ENCODE results near the gene LRGUK.

The LRGUK gene

GRCh38 chr7:134311807-134312206, 184.7 kb downstream of the LRGUK start:
- Histone ChIP-seq H3K79me2 (ENCODE audit: insufficient read depth, low read length) (peaks cover 33% of the 10 kb centered on the region), H3K9me3 (ENCODE audit: low read length) (no peaks in the 10 kb centered on the region), H3K9ac (ENCODE audit: low read length) (no peak overlapping the region), H3K4me1 (ENCODE audit: insufficient read depth, low read length, severe bottlenecking) (peaks cover 14% of the 10 kb centered on the region), H3K9me2 (ENCODE audit: low read depth, low read length) (no peaks in the 10 kb centered on the region), H3F3A (ENCODE audit: insufficient read depth, low read length) (no peaks in the 10 kb centered on the region), H3K27me3 (ENCODE audit: insufficient read depth, low read length) (no peaks in the 10 kb centered on the region), H3K27ac (ENCODE audit: low read depth, low read length, poor library complexity, severe bottlenecking) (no peak overlapping the region), H3K4me2 (ENCODE audit: low read length) (no peak overlapping the region), H3K36me3 (ENCODE audit: insufficient read depth, low read length) (peaks cover 54% of the 10 kb centered on the region), H4K20me1 (ENCODE audit: insufficient read depth, low read length) (no peaks in the 10 kb centered on the region), H3K4me3 (ENCODE audit: low read depth, low read length, poor library complexity, severe bottlenecking) (no peak overlapping the region), H2AFZ (ENCODE audit: low read length) (no peak overlapping the region)
- TF ChIP-seq EZH2 (IDR thresholded peaks at IDR 0.05; ENCODE audit: borderline replicate concordance, low read length) (no peak), CTCF (IDR thresholded peaks at IDR 0.05; ENCODE audit: low read length) (no peak)

DNA sequence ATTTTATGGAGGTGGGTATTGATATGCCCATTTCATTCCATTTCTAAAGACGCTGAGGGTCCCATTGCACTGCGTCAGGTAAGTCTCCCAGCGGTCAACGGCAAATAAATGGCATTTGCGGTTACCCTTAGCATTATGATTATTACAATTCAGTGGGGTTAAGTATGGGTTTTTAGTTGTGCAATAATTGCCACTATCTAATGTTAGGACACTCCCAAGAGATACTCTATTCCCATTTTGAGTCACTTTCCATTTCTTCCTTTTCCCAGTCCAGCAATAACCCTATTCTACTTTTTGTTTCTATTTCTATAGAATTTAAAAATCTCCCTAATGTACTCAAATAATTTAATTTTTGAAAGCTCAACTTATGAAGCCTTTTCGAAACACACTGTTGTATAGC, 185.6 kb downstream of the LRGUK start:
- H3K27ac ChIP-seq (ENCODE audit: low read depth, low read length, poor library complexity, severe bottlenecking) = no peak overlapping the region
- peaks cover 33% of the 10 kb centered on the region for H3K79me2 ChIP-seq (ENCODE audit: insufficient read depth, low read length)
- H3K9ac ChIP-seq (ENCODE audit: low read length) = no peak overlapping the region
- H3K4me1 ChIP-seq (ENCODE audit: insufficient read depth, low read length, severe bottlenecking) = peaks cover 21% of the 10 kb centered on the region
- TF ChIP-seq EZH2 (IDR thresholded peaks at IDR 0.05; ENCODE audit: borderline replicate concordance, low read length) (no peak), CTCF (IDR thresholded peaks at IDR 0.05; ENCODE audit: low read length) (no peak)
- H3K4me3 ChIP-seq (ENCODE audit: low read depth, low read length, poor library complexity, severe bottlenecking) = no peak overlapping the region
- H3K27me3 ChIP-seq (ENCODE audit: insufficient read depth, low read length) = no peaks in the 10 kb centered on the region
- H3F3A ChIP-seq (ENCODE audit: insufficient read depth, low read length) = no peaks in the 10 kb centered on the region
- H3K36me3 ChIP-seq (ENCODE audit: insufficient read depth, low read length) = peaks cover 45% of the 10 kb centered on the region
- no peak overlapping the region for H2AFZ ChIP-seq (ENCODE audit: low read length)
- H3K9me3 ChIP-seq (ENCODE audit: low read length) = no peaks in the 10 kb centered on the region
- no peaks in the 10 kb centered on the region for H3K9me2 ChIP-seq (ENCODE audit: low read depth, low read length)
- H3K4me2 ChIP-seq (ENCODE audit: low read length) = no peak overlapping the region
- no peaks in the 10 kb centered on the region for H4K20me1 ChIP-seq (ENCODE audit: insufficient read depth, low read length)

DNA sequence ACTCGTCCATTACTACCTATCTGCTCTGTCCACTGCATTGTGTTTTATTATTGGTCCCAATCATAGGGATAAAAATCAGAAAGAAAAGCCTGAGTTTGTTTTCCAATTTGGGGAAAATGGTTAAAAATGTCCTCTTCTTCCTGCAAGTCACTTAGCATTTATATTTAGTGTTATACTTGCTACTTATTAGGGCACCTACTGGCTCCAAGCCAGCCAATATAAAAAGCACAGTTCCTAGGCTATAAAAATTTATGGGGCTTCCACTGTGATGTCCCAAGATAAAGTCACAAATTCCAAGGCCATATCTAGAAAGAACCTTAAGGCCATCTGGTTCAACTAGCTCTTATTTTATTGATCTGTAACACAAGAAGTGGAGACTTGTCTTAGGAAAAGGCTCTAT, 186.4 kb downstream of the LRGUK start:
- H3F3A ChIP-seq (ENCODE audit: insufficient read depth, low read length) = no peaks in the 10 kb centered on the region
- TF ChIP-seq CTCF (IDR thresholded peaks at IDR 0.05; ENCODE audit: low read length) (no peak), EZH2 (IDR thresholded peaks at IDR 0.05; ENCODE audit: borderline replicate concordance, low read length) (no peak)
- no peak overlapping the region for H3K4me2 ChIP-seq (ENCODE audit: low read length)
- H4K20me1 ChIP-seq (ENCODE audit: insufficient read depth, low read length) = no peaks in the 10 kb centered on the region
- peaks cover 37% of the 10 kb centered on the region for H3K36me3 ChIP-seq (ENCODE audit: insufficient read depth, low read length)
- no peak overlapping the region for H2AFZ ChIP-seq (ENCODE audit: low read length)
- peaks cover 33% of the 10 kb centered on the region for H3K79me2 ChIP-seq (ENCODE audit: insufficient read depth, low read length)
- H3K27ac ChIP-seq (ENCODE audit: low read depth, low read length, poor library complexity, severe bottlenecking) = no peak overlapping the region
- H3K9ac ChIP-seq (ENCODE audit: low read length) = no peak overlapping the region
- H3K4me3 ChIP-seq (ENCODE audit: low read depth, low read length, poor library complexity, severe bottlenecking) = no peak overlapping the region
- peaks cover 22% of the 10 kb centered on the region for H3K4me1 ChIP-seq (ENCODE audit: insufficient read depth, low read length, severe bottlenecking)
- no peaks in the 10 kb centered on the region for H3K9me3 ChIP-seq (ENCODE audit: low read length)
- H3K9me2 ChIP-seq (ENCODE audit: low read depth, low read length) = no peaks in the 10 kb centered on the region
- no peaks in the 10 kb centered on the region for H3K27me3 ChIP-seq (ENCODE audit: insufficient read depth, low read length)

Data from OCI-LY1 (cell line).